GM18505 (cell line): ENCODE measurements around the gene BCKDHB.
"Not testable (repeated sequence)": the region's sequence is repeated elsewhere in the genome, so short reads cannot be mapped to it uniquely, and the experiment has no call there.

Experiments
- ATAC-seq: cut with Tn5 transposase; IDR thresholded peaks from one replicate; pipeline ENCODE4 v1.9.1; 2021; ENCODE audit not compliant: unreplicated experiment
- POLR2A ChIP-seq: IDR thresholded peaks from 4 replicates; pipeline ENCODE4 v1.6.1; 2011; ENCODE audit warnings: borderline replicate concordance; ENCODE audit not compliant: insufficient read depth, insufficient read length; ENCODE audit errors: extremely low read depth

The BCKDHB gene

DNA sequence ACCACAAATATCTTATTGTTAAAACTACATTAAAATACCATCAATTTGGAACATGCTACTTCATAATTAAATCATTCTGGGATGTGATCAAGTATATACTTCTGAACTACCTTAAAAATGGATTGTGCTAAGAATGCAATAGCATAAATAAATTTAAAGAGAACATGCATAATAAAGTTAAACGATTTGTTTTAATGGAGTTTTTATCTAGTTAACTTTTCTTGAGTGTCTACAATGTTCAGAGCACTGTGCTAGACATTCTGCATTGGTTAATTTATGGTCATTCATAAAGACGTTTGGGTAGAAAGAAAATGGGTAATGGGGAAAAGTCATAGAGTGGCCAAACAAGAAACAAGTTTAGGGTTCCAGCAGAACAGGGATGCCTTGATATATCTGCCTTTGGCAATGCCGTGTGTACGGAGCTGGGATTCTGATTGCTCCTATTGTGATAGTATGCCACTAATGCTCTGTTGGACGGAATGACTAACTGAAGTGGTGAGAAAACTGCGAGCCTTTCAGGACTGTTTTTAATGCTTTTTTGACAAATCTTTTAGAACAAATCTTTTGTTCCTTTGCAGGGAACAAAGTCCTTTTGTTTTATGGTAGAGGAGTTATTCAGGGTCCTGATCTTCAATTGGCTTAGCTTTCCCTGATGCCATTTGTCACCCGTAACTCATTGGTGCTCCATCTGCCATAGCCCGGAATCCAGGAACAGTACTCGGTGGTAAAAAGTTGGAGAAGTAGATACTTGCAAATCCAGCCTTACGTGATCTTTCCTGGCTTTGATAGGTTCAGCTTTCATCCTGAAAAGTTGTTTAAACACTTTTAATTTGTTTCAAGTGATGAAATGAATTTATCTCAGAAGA, 162.6 kb downstream of the BCKDHB start:
- no peak for TF ChIP-seq POLR2A
- ATAC-seq: no peak

DNA sequence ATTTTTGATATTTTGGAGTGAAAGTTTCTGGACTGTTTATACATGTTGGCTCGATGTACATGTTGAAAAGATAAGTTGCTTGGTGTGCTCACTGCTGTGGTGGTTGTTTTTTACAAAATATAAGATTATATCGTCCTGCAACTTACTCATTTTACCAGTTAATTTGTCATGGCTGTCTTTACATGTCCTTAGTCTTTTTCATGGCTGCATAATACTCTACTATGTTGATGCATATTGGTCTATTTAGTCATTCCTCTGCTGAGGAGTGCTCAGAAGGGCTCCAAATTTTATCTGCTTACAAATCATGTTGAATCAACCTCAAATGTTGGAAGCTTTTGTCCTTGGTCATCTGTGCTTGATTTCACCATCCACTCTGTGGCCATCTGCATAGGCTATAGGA, 164.6 kb downstream of the BCKDHB start:
- no peak for TF ChIP-seq POLR2A

DNA sequence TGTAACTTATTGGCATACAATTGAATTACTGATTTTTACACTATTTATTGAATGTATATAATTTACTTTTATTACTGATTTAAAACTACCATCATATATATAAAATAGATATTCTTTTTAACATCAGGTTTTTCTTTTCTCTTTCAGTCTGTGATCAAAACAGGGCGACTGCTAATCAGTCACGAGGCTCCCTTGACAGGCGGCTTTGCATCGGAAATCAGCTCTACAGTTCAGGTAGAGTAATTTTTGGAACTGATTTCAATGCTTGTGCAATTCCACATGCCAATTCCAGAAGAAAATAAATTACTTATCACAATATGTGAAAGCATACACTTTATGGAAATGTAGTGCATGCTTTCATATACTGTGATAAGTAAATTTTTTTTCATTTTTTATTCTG, 166.5 kb downstream of the BCKDHB start:
- no peak for ATAC-seq
- no peak for TF ChIP-seq POLR2A

More for the DNA sequence above, 164.6 kb downstream of the BCKDHB start:
- no peak for ATAC-seq

DNA sequence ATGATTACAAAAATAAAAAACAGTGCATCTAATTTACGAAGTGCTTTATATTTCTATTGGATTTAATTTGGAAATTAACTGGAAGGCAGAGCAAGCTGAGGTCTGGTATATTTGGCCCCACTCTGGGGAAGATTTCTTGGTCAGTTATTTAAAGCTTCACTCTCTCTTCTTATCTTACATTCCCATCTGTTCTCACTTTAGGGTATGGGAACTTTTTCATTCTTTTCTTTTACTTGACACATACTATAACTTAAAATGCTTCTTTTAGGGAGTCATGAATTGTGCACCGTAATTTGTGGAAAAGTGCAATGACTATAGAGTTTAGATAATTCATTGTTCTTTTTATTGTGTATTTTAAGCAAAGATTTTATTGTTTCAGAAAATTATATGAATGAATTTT, 170.4 kb downstream of the BCKDHB start:
- no peak for TF ChIP-seq POLR2A
- ATAC-seq: no peak

DNA sequence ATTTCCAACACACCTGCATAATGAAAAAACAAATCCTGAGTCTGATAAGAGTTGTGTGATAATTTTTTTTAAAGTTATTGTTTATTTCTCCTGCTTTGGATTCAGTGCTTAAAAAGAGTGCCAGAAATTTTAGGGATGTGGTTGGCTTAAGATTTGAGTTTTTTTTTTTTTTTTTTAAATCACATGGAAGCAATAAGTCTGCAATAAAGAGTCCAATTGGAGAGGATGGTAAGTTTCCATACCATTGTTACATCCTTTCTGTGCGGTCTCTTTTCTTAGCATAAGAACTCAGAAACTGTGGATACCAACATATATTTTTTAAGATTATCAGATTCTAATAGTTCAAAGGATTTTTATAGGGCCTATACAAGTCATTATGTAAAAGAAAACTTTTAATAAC, 171.0 kb downstream of the BCKDHB start:
- ATAC-seq: no peak
- no peak for TF ChIP-seq POLR2A

DNA sequence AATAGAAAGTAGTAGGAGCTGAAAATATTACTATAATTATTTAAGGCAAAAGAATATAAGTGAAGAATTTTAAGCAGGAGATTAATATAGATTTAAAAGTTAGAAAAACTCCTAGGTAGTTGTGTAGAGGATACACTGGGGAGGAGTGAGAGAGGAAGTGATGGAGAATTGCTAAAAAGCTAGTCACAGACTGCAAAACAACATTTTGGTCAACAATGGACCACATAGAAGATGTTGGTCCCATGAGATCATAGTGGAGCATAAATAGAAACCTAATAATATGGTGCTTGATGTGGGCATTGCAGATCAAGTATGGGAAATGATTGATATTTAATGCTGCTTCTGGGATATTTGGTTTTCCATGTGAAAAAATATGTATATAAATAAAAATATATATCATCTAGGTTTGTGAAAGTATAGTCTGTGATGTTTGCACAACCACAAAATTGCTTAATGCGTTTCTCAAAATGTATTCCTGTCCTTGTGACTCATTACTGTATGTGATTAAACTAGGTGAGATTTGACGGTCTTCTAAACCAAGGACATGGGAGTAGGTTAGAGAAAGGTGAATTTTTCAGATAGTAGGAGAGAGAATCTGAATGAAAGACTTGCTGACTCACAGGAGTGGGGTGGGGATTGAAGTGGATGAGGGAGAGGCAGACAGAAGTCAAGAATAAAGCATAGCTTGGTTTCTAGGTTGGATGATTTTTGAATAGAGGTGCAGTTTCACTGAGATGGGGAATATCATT, 174.0 kb downstream of the BCKDHB start:
- ATAC-seq: no peak
- TF ChIP-seq POLR2A: no peak

DNA sequence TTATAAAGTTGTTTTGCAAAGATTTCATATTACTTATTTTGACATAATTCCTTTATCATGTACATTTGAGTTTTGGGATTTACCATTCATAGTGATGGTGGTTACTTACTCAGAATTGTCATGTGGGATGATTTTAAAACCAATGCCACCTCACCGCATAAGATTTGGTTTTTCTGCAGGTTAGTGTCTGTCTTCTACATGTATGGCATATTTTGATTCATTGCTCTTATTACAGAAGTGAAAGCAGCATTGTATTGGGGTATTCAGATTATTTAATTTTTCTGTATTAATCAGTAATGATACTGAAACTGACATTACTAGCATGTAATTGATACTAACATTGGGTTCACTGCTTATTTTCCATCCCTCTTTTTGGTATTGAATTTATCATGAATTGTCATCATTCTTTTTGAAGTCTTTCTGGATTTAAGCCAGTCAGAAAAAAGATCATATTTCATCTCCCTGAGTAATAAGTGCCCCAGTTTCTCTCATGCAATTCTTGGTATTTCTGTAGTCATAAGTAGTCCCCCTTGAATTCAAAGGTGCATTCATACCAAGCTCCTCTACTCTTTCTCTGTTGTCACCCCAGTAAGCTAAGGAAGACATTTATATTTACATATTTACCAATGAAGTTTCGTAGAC, 176.6 kb downstream of the BCKDHB start:
- no peak for ATAC-seq
- TF ChIP-seq POLR2A: no peak

DNA sequence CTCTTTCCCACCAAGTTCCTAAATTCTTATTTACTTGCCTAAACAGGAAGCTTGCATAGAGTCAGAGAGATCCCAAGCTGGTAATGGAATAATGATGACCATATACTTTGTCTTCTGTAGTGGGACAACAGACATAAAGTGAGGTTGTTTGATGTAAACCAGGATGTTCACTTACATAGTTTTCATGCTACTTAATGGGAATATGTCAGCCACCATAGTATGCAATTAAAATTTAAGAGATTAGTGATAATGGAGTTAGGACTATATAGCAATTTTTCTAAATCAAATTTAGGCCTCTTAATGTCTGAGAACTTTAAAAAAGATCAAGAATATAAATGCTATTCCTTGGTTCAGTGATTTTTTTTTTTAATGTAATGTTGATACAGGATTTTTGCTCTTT, 180.6 kb downstream of the BCKDHB start:
- no peak for ATAC-seq
- TF ChIP-seq POLR2A: no peak

DNA sequence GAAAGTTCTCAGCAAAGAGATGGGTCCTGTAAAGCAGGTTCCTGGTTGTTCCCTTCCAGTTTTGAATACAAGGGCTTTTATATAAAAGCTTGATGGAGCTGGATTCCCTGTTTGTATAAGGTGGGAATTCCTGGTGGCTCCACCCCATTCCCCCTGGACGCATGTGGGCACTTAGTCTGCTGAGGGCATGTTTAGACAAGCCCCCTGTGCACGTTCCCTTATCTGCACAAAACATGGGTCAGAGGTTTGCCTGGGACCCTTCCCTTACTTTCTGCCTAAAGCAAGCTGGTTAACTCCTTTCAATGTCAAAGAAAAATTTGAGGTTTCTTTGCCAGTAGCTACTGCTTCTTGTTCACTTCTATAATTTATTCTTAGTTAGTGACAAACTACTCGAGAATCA, 181.1 kb downstream of the BCKDHB start:
- TF ChIP-seq POLR2A: no peak
- ATAC-seq: no peak

DNA sequence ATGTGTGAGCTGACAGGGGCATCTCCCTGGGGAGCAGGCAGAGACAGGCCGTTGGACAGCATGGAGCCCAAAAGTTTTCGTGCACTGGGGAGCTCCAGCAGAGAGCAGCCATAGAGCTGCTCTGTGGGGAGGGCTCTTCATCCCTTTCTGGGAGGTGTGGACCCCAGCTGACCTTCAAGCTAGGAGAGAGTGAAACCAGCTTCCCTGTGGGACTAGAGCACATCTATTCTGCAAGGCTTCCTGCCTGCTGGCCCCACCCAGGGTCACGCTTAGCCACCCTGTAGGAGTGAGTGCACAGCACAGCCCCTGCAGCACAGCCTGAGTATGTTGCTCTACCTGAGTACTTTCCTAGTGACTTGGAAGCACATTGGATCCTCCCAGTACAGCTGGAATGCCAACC, 183.3 kb downstream of the BCKDHB start:
- ATAC-seq: no peak

DNA sequence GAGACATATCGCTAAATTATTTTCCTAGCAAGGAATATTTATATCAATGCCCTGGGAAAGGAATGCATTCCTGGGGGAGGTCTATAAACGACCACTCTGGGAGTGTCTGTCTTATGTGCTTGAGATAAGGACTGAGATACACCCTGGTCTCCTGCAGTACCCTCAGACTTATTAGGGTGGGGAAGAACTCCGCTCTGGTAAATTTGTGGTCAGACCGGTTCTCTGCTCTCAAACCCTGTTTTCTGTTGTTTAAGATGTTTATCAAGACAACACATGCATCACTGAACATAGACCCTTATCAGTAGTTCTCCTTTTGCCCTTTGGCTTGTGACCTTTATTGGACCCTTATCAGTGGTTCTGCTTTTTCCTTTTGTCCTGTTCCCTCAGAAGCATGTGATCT, 188.1 kb downstream of the BCKDHB start:
- not testable (repeated sequence) for ATAC-seq

More for the DNA sequence above, 183.3 kb downstream of the BCKDHB start:
- TF ChIP-seq POLR2A: no peak

DNA sequence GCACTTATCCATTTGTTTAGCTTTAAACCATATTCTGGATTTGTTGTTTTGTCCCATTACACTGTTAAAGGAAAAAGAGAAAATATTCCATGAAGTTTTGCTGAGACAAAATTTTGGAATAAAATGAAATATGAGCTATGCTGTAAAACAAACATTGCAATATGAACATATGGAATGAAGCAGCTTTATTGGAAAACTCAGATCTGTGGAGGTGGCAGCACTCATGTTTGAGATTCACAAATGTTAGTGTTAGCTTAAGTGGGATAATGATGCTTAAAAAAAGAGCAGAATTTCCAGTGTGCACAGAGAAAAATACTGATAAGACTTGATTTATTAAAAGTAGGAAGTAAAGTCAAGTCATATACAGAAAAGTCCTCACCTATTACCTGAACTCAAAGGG, 196.2 kb downstream of the BCKDHB start:
- no peak for TF ChIP-seq POLR2A
- no peak for ATAC-seq

DNA sequence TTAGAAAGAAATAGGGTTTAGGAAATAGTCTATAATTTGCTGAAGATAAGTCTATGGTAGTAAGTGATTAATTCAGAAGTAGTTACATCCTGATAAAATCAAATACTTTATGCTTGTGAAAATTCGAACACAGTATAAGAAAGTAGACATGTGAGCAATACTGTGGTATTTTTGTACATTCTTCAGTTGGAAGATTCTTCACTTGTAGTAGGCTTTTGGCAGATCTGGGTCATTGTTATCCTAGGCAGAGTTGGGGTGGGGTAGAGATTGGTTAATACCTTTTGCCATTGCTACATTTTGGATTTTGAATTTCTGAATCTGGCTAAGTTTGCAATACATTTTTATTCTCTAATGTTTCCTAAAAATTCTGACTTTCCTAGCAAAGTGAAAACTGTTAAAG, 197.5 kb downstream of the BCKDHB start:
- ATAC-seq: no peak

DNA sequence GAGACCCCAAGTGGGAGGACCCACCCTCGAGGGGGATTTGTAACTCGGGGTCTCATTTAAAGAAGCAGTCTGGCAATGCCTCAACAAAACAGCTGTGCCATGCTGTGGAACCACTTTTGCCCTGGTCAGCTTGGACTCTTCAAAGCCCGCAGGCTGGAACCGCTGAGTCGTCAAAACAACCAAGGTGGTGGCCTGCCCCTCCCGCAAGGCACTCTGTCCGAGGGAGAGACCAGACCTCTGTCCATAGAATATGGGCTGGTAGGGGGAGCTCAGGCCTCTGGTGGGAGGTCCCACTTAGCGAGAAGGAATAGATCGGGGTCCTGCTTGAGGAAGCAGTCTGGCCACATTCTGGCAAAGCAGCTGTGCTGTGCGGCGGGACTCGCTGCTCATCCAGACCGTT, 208.1 kb downstream of the BCKDHB start:
- ATAC-seq: no peak
- TF ChIP-seq POLR2A: no peak

More for the DNA sequence above, 197.5 kb downstream of the BCKDHB start:
- no peak for TF ChIP-seq POLR2A
